A549 treated with RU486 at 1 μM for 4 hours (cell line): ENCODE data around the gene JUP. TPM values are rescaled to one million over a fixed set of nuclear protein-coding genes. Genes with fewer than 3 reads are reported as not detected.

Experiments used
- total RNA-seq: library from RNA; stranded (reverse); fragments of 200-300 nt; extraction: Qiagen RNA extraction; gene quantifications from 5 replicates; pipeline ENCODE4 v1.2.3, GENCODE V29; 2022; ENCODE audit warnings: low read depth

JUP gene
- 81.9 to 128 TPM (median 113 TPM) in 5 replicates for total RNA-seq

GRCh38 chr17:41786227-41787020, at the start of gene JUP:
Gene JUP (minus strand): TSS chr17:41786711. CDS start chr17:41771854, 14,857 bp downstream.

GRCh38 chr17:41835800-41836549, 49.5 kb upstream of the JUP start, which contains the start of gene NT5C3B:
Gene NT5C3B (minus strand): TSS chr17:41836232. CDS start chr17:41836193, 39 bp downstream.

DNA sequence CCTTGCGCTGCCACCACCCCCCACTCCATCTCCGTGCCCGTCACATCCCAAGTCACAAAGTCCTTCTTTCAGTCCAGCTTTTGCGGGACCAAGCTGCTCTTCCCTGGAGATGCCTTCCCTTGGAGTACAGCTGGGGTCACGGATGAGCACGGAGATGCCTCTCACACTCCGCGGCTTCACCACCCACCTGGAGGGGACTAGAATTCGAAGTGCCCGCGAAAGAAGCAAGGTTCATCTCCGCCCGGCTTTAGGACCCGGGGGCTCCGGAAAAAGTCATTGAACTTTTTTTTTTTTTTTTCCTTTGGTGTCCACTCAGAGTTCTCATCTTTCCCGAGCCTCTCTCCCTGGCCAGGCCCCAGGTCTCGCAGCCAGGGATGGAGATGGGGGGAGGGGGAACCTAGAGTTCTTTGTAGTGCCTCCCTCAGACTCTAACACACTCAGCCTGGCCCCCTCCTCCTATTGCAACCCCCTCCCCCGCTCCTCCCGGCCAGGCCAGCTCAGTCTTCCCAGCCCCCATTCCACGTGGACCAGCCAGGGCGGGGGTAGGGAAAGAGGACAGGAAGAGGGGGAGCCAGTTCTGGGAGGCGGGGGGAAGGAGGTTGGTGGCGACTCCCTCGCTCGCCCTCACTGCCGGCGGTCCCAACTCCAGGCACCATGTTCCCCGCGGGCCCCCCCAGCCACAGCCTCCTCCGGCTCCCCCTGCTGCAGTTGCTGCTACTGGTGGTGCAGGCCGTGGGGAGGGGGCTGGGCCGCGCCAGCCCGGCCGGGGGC, 26.1 kb upstream of the JUP start, which contains the start of gene FKBP10:
Gene FKBP10 (plus strand): TSS at position 624 of the 771 bp plus-strand sequence. CDS start 31 bp downstream, at position 655.

GRCh38 chr17:41811549-41812380, 25.3 kb upstream of the JUP start, which contains the start of gene P3H4:
Gene P3H4 (minus strand): TSS chr17:41811949. CDS start chr17:41811915, 34 bp downstream.

DNA sequence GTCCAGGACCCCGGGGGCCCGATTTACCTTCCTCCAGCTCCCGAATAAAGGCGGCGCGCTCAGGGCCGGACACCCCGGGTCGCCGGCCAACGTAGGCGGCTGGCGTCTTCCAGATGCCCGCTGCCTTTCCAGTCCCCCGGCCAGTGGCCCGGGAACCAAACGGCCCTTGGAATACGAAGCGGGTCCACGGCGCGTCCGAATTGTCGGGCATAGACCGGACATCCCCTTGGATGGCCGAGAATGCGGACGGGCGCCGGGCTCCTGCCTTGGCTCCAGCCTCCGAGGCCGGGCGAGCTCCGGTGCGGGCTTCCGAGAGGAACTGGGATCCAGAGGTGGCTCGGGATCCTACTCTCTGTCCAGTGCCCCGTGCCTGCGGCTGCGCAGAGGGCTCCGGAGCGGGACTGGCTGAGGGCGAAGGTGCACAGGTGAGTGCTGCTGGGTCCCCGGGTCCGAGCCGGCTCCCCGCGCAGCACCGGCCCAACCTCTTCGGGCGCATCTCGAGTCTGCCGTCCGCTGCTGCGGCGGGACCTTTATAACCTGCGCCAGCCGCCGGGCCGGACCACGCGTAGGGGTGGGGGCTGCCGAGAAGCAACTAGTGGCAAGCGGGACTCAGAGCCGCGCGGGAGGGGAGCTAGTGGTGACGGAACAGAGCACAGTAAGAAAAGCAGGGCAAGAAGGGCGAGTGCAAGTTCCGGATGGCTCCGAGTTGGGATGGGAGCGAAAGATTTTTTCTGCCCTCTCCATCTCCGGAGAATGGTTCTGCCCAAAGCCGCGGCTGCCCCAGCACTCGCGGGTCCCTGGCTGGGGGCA, 52.2 kb downstream of the JUP start, which contains the start of gene HAP1:
Gene HAP1 (minus strand): TSS at position 505 of the 810 bp plus-strand sequence. CDS start 9 bp downstream, at position 496.

DNA sequence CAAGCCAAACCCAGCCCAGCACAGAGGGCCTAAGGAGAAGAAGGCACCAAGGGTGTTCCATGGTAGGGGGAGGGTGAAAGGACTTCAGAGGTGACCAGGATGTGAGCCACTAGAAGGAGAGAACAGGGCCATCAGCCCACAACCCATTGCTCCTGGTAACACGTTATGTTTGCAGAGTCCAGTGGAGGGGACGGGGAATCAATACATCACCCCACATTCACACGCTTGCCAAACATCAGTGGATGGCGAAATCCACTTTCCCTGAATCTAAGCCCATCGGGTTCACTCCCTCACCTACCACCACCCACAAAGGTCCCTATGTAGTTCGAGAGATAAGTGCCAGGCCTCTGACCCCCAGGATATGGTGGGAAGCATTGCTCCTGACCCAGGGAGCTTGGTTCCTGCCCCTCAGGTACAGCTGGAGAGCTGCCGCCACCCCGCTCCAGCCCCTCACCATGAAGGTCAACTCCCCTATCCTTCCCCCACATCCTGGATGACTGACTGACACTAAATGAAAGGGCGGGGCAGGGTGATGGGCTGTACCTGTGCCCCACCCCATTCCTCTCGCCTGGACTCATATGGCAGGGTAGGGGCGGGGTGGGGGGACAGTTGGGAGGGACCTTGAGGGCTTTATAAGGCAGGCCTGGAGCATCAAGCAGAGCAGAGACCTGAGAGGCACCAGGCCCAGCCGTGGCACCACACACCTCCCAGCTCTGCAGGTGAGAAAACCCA, 74.7 kb downstream of the JUP start, which contains the start of gene GAST:
Gene GAST (plus strand): TSS at position 663 of the 732 bp plus-strand sequence. CDS start 3,106 bp downstream, outside the sequence.

Other genes with a start within 250 kb of the JUP start
- not detected in 5 replicates for gene KRT9, start 214.7 kb downstream of the JUP start, total RNA-seq
- 0.09 TPM in 1 of 5 replicates, not detected in the others for gene KRT14, start 199.8 kb downstream of the JUP start, total RNA-seq
- gene KRT16, start 173.9 kb downstream of the JUP start, total RNA-seq: 0.27 to 1.1 TPM (median 0.66 TPM) in 5 replicates
- 0.54 to 0.96 TPM (median 0.90 TPM) in 5 replicates for gene KRT17, start 162.1 kb downstream of the JUP start, total RNA-seq
- gene EIF1, start 97.8 kb downstream of the JUP start, total RNA-seq: 1,281 to 1,716 TPM (median 1,378 TPM) in 5 replicates
- gene GAST, start 74.4 kb downstream of the JUP start, total RNA-seq: 0.57 TPM in 1 of 5 replicates, not detected in the others
- 0.69 to 2.9 TPM (median 1.5 TPM) in 5 replicates for gene HAP1, start 52.1 kb downstream of the JUP start, total RNA-seq
- gene P3H4, start 25.2 kb upstream of the JUP start, total RNA-seq: 30.4 to 39.9 TPM (median 34.4 TPM) in 5 replicates
- 85.9 to 115 TPM (median 109 TPM) in 5 replicates for gene FKBP10, start 26.3 kb upstream of the JUP start, total RNA-seq
- 103 to 118 TPM (median 114 TPM) in 5 replicates for gene NT5C3B, start 49.5 kb upstream of the JUP start, total RNA-seq
- gene KLHL10, start 51.1 kb upstream of the JUP start, total RNA-seq: 0.08 to 0.09 TPM (median 0.08 TPM) in 3 of 5 replicates, not detected in the others
- gene KLHL11, start 78.7 kb upstream of the JUP start, total RNA-seq: 2.0 to 4.4 TPM (median 2.7 TPM) in 5 replicates
- gene ACLY, start 132.2 kb upstream of the JUP start, total RNA-seq: 244 to 299 TPM (median 293 TPM) in 5 replicates
- 1.2 to 1.7 TPM (median 1.6 TPM) in 5 replicates for gene ODAD4, start 143.9 kb upstream of the JUP start, total RNA-seq
- 54.4 to 72.8 TPM (median 69.7 TPM) in 5 replicates for gene CNP, start 180.1 kb upstream of the JUP start, total RNA-seq
- 119 to 139 TPM (median 130 TPM) in 5 replicates for gene DNAJC7, start 230.7 kb upstream of the JUP start, total RNA-seq
- 43.8 to 50.6 TPM (median 46.6 TPM) in 5 replicates for gene NKIRAS2, start 233.4 kb upstream of the JUP start, total RNA-seq